Measurements from ENCODE around the gene CHI3L1. TPM values are rescaled to one million over a fixed set of nuclear protein-coding genes. Genes with fewer than 3 reads are reported as not detected.

The CHI3L1 gene
- total RNA-seq, 1 experiment from 2014 or later = 0.75 TPM

DNA sequence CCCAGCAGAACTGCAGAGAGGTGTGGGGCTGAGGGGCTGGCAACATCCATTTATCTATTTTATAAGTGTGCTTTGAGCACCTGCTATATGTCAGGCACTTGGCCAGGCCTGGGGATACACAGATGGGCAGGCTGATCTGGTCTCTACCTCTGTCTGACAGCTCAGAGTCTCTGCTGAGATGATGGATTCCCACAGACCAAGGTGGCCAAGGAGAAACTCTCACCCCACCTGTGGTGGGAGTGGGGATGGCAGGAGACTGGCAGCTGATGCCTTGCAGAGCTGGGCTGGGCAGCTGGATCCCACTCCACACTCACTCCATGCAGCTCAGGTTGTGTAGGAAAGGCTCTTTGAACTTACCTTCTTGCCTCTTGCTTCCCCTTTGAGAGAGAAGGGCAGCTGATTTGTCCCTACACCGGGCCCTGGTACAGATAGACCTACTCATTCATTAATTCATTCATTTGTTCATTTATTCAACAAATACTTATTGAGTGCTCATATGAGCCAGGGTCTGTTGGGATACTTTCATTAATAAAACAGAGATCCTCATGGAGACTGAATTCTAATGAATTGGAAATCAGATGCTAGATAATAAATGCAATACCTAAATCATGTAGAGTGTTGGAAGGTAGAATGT, 50.0 kb downstream of the CHI3L1 start:
- H3K27me3 Mint-ChIP-seq (ENCODE audit: insufficient read depth, unreplicated experiment) = no peaks in the 10 kb centered on the region
- ChIA-PET CTCF (interaction anchor here (0.7 to 1.5 kb wide), 3 partner anchors 12 to 1925 kb away, joined by 3 to 6 read pairs (median 3); no protein-coding TSS in a partner anchor), POLR2A (interaction anchor here (0.7 kb wide), 1 partner anchor 72 kb away, joined by 3 read pairs; no protein-coding TSS in a partner anchor)
- H3K36me3 Mint-ChIP-seq (ENCODE audit: insufficient read depth, unreplicated experiment) = no peaks in the 10 kb centered on the region
- H3K4me1 Mint-ChIP-seq (ENCODE audit: insufficient read depth, unreplicated experiment) = peaks cover 13% of the 10 kb centered on the region
- TF ChIP-seq, protein P1, sequence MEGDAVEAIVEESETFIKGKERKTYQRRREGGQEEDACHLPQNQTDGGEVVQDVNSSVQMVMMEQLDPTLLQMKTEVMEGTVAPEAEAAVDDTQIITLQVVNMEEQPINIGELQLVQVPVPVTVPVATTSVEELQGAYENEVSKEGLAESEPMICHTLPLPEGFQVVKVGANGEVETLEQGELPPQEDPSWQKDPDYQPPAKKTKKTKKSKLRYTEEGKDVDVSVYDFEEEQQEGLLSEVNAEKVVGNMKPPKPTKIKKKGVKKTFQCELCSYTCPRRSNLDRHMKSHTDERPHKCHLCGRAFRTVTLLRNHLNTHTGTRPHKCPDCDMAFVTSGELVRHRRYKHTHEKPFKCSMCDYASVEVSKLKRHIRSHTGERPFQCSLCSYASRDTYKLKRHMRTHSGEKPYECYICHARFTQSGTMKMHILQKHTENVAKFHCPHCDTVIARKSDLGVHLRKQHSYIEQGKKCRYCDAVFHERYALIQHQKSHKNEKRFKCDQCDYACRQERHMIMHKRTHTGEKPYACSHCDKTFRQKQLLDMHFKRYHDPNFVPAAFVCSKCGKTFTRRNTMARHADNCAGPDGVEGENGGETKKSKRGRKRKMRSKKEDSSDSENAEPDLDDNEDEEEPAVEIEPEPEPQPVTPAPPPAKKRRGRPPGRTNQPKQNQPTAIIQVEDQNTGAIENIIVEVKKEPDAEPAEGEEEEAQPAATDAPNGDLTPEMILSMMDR (IDR thresholded peaks at IDR 0.05; ENCODE audit: unreplicated experiment) = peak; percentile 27
- DNase-seq (ENCODE audit: unreplicated experiment) = peak; percentile 36
- no TSS peak for BruUV-seq (replicated peaks)
- no peak overlapping the region for H3K27ac Mint-ChIP-seq (ENCODE audit: low read depth, unreplicated experiment)
- H3K9me3 Mint-ChIP-seq (ENCODE audit: unreplicated experiment) = no peaks in the 10 kb centered on the region
- intact Hi-C loops (cut with micrococcal nuclease) = no loop called here
- no peak overlapping the region for H3K4me3 Mint-ChIP-seq (ENCODE audit: unreplicated experiment)

DNA sequence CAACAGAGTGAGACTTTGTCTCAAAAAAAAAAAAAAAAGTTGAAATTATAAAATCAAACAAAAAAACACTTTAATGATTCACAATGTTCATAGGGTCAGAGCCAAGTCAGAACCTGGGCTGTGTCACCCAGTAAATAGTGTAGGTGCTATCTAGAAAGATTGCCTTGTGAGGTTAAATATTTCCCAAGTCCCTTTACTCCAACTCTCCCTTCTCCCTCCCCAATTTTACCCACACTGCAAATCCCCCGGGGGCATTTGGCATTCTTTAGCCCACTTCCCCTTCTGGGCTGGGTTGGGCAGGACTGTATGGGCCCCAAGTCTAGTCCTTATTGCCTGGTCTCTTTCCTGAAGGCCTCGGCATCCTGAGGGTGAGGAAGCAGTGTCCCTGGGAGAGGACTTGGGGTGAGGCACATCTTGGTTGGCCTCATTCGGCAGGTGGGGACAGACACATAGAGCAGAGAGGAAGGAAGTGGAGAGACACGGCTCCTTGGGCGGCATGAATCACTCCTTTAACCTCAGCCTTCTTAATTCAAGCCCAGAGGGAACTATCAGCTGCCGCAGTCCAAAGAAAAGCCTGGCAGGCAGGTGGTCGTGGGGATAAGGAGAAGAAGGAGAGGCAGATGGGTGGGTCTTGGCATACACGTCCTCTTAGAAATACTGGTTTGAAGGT, 50.7 kb downstream of the CHI3L1 start:
- ChIA-PET CTCF (interaction anchor here (0.8 to 4.9 kb wide), 4 partner anchors 11 to 1926 kb away, joined by 3 to 33 read pairs (median 5); no protein-coding TSS in a partner anchor), POLR2A (no interaction called here)
- H3K27ac Mint-ChIP-seq (ENCODE audit: low read depth, unreplicated experiment) = peak overlapping the region; percentile 2
- peak; percentile 49 for DNase-seq (ENCODE audit: unreplicated experiment)
- H3K4me1 Mint-ChIP-seq (ENCODE audit: insufficient read depth, unreplicated experiment) = peaks cover 13% of the 10 kb centered on the region
- no peaks in the 10 kb centered on the region for H3K27me3 Mint-ChIP-seq (ENCODE audit: insufficient read depth, unreplicated experiment)
- no peak overlapping the region for H3K4me3 Mint-ChIP-seq (ENCODE audit: unreplicated experiment)
- TF ChIP-seq, protein P1 (IDR thresholded peaks at IDR 0.05; ENCODE audit: unreplicated experiment) = no peak
- H3K9me3 Mint-ChIP-seq (ENCODE audit: unreplicated experiment) = no peaks in the 10 kb centered on the region
- H3K36me3 Mint-ChIP-seq (ENCODE audit: insufficient read depth, unreplicated experiment) = no peaks in the 10 kb centered on the region
- no TSS peak for BruUV-seq (replicated peaks)
- intact Hi-C loops (cut with micrococcal nuclease) = no loop called here

GRCh38 chr1:203133970-203134725, 52.4 kb downstream of the CHI3L1 start:
- H3K36me3 Mint-ChIP-seq (ENCODE audit: insufficient read depth, unreplicated experiment) = no peaks in the 10 kb centered on the region
- TF ChIP-seq, protein P1 (IDR thresholded peaks at IDR 0.05; ENCODE audit: unreplicated experiment) = no peak
- no peaks in the 10 kb centered on the region for H3K27me3 Mint-ChIP-seq (ENCODE audit: insufficient read depth, unreplicated experiment)
- no peak overlapping the region for H3K4me3 Mint-ChIP-seq (ENCODE audit: unreplicated experiment)
- H3K4me1 Mint-ChIP-seq (ENCODE audit: insufficient read depth, unreplicated experiment) = peaks cover 17% of the 10 kb centered on the region
- DNase-seq (ENCODE audit: unreplicated experiment) = peak; percentile 89
- CTCF ChIA-PET = interaction anchor here (0.7 to 4.9 kb wide), 12 partner anchors 8 to 134 kb away, joined by 3 to 33 read pairs (median 4); partner anchors contain the start of gene CHI3L1
- POLR2A ChIA-PET = no interaction called here
- BruUV-seq (replicated peaks) = no TSS peak
- intact Hi-C loops (cut with micrococcal nuclease) = no loop called here
- H3K9me3 Mint-ChIP-seq (ENCODE audit: unreplicated experiment) = no peaks in the 10 kb centered on the region
- H3K27ac Mint-ChIP-seq (ENCODE audit: low read depth, unreplicated experiment) = no peak overlapping the region

Data from MCF 10A (cell line).